Germinal center (tissue), 1 donor: Measurements from ENCODE around the gene DSTYK.
"Not testable (repeated sequence)": the region's sequence is repeated elsewhere in the genome, so short reads cannot be mapped to it uniquely, and the experiment has no call there.

Source experiments
- DNase-seq: peaks from one replicate; pipeline ENCODE4 v3.0.0; 2012; ENCODE audit warnings: mixed read lengths, low spot score

DSTYK gene

DNA sequence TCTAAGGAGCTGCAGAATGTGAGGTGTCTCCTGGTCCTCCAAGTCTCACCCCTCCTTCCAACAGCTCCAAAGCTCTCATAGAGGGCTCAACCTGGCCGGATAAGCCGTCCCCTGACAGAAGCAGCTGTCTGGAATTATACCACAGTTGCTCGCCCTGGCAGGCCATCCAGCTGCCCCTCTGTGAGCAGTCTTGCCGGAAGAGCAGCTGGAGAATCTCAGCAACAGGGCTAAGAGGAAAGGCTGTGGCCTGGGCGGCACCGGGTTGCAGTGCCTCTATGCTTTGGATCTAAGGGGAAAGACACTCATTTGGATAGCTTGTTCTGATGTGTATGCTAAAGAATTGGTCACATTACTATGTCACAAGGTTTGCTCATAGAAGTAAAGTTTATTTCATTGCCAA lies 28.6 kb upstream of the DSTYK start:
- no peak for DNase-seq

DNA sequence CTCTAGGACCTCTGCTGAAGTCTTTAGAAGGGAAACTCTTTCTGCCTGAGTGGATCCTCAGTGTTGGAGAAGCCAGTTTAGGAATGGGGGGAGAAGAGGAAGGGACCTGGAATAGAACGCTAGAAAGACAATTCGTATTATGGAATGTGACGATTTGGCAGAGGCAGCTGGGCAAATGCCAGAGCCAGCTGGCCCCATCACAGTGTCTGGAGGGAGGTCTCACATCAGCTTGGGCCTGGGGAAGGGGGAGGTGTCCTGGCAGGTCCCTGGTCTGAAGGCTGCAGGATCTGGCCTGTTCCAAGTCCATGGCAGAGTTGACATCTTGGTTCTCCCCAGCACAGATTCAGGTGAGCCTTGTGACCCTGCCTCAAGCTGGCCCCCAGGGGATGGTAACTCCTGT lies 27.6 kb upstream of the DSTYK start:
- DNase-seq: no peak

DNA sequence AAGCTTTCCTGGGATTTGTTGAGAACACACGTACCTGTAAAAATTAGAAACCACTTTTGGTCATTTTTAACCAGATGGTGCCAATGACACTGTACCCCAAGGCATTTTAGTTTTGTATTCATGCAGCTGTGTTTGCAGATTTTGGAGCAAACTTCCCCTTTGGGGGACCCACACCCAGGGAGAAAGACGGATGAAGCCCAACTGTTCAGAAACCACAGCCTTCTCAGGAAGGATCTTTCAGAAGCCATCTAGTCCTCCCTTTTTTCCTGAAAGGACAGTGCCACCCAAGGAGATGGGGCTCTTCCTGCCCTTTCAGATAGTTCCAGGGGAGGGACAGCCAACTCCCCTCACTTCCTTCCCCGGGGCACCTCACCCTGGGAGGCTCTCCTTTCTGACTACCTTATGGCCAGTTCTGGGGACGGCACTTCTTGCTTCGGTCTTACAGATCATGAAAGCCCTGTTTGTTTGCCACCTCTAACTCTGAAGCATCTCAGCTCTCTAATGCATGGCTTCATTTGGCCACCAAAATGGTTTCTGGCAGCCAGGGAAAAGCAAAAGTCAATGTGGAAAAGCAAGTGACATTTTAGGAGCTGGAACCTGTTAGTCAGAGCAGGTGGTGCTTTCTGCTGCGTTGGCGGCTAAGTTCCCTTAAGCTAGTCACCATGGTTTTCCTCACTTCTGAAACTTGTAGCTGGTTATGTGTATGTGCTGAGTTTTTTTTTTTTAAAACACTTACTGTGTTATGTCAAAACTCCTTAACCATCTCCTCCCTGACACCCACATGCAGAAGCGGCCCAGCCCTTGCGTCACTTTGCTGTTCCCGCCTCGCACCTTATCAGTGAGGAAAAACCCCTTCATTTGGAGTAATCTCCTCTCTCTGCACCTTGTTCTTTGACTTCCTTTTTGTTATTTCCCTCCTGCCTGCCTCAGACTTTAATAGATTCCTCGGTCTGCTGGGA lies 26.3 kb upstream of the DSTYK start:
- DNase-seq: no peak

DNA sequence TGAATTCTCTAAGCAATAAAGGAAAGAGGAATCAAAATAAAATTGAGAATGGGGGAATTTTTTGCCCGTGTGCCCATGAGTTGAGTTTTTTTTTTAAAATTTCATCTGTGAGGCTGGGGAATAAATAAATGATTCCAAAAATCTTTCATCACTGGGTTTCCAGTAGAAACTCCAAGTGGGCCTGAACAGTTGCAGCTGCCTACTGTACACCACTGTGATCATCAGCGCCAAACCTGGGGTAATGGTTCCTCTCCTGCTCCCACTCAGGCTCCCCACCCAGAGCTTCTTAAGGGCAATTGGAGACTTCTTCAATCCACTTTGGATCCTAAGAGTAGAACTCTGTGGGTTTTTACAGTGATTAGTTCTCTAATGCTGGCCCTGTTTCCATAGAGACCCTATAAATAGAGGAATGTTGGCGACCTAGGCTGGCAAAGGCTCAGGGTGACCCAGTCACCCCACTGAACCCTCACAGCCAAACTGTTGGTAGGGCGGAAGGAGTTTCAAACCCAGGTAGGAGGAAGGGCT lies 25.5 kb upstream of the DSTYK start:
- DNase-seq: no peak

DNA sequence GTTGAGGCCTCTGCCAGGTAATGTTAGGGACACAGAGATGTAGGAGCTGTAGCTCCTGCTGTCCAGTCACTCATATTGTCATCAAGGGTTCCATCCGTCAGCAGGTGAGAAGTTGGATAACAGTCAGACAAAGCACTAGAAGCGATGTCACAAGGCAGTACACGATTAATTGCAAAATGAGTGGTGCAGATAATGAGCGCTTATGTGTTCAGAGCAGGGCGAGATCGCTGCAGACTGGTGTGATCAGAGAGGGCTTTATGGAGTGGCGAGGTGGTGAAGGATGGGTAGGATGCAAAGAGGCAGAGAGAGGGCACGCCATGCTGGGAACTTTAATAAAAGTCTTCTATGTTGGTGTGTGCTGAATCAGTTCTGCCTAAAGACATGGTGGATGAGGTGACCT lies 25.0 kb upstream of the DSTYK start:
- DNase-seq: no peak

DNA sequence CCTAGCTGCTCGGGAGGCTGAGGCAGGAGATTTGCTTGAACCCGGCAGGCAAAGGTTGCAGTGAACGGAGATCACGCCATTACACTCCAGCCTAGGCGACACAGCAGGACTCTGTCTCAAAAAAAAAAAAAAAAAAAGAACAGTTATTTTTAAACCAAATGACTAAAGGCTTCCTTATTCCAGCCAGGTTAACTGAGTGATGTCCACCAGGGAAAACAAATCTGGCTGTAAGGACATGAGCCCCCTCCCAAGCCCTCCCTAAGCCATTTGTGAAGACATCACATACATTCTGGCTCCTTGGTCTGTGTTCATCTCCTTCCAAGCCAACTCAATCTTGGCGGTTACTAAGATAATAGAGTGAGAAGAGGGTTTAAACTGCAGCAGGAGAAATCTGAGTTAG lies 24.4 kb upstream of the DSTYK start:
- no peak for DNase-seq

DNA sequence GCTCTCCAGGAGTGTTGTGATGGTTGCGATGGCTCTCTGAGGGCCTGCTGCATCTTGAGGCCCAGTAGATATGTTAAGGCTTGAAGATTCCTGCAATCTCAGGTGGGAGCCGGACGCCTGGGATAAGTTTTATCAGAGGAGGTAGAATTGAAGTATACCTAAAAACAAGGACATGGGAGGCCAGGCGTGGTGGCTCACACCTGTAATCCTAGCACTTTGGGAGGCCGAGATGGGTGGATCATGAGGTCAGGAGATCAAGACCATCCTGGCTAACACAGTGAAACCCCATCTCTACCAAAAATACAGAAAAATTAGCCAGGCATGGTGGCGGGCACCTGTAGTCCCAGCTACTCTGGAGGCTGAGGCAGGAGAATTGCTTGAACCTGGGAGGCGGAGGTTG lies 22.5 kb upstream of the DSTYK start:
- not testable (repeated sequence) for DNase-seq

DNA sequence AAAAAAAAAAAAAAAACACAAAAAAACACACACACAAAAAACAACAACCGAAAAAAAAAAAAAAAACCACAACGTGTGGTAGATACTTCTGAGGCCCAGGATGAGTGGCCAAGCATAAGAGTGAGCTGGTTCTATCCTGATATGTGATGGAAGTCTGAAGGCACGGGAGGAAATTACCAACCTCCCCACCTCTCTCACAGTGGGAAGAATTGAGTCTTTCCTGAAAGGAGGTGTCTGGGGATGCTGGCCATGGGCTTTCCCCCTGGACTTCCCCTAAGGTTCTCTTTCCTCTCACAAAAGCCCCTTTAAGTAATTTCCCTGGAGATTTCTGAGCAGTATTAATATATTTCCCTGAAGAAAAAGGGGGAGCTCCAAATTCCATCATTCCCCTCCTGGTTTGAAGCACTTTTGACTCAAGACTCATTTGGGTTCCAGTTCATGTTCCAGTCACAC lies 21.5 kb upstream of the DSTYK start:
- DNase-seq: no peak

DNA sequence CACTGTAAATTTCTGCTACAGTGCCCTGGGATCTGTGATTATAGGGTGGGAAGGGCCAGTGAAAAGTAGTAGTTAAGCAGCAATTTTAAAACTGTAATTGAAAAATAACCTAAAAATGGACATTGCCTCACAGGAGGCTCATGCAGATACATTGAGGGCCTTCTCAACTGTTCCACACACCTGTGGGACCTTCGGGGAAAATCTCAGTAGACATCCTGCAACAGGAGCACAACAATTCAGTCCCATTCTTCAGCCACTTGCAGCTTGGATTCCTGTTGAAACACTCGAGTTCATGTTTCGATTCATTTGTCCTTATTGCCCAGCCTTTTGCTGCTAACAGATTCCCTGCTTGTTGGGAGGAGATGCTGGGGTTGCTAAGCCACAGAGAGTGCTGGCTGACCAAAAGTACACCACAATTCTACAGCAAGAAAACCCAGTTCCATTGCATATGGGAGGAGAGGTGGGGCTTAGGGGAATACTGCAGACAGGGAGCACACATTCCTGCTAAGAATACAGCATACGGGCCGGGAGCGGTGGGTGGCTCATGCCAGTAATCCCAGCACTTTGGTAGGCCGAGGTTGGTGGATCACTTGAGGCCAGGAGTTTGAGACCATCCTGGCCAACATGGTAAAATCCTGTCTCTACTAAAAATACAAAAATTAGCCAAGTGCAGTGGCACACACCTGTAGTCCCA lies 20.8 kb upstream of the DSTYK start:
- no peak for DNase-seq

DNA sequence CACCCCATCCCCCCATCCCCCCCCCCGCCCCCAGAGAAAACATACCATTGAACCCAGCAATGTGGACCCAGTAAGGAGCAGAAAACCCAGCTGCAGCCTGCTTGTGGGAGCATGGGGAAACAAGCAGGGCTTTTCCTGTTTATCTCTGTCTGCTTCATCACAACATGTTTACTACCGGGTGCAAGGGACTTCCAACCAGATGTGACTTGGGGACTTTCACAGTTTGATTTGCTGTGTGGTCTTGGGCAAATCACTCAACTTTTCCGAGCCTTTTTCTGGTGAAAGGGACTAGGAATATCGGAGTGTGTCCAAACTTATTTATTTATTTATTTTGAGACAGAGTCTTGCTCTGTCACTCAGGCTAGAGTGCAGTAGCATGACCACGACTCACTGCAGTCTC lies 19.5 kb upstream of the DSTYK start:
- DNase-seq: no peak

DNA sequence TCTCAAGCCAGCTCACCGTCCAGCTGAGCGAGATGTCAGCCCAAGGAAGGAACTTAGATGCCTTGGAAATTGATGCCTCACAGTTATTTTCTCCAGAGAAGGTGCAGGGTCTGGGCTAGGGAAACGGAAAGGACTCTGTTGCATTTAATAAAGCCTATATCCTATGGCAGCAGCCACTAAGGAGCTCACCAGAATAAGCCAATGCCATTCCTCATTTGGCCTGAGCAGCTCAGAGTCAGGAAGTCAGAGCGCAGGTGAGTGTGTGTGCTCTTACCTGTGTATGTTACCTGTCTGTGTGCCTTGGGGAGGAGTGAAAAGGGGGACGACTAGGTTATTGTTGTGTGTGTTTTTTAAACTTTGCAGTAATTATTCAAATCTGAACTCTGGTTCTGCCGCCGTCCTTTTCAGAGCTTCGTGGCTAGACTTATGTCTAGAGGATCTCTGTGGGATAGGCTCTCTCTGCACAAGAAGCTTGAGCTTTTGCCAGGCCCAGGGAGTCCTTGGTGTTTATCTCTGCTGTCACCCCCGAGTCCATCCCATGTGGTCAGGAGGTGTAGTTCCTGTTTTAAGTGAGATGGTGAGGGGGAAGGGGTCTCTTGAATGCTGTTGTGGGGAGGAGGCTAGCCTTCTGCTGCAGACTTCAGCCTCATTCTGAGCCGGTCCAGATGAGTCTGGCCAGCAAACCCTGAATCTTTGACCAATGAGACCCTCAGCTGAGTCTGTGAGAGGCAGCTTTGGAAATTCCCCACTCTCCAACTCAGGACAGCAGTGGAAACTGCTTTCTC lies 18.6 kb upstream of the DSTYK start:
- DNase-seq: no peak

DNA sequence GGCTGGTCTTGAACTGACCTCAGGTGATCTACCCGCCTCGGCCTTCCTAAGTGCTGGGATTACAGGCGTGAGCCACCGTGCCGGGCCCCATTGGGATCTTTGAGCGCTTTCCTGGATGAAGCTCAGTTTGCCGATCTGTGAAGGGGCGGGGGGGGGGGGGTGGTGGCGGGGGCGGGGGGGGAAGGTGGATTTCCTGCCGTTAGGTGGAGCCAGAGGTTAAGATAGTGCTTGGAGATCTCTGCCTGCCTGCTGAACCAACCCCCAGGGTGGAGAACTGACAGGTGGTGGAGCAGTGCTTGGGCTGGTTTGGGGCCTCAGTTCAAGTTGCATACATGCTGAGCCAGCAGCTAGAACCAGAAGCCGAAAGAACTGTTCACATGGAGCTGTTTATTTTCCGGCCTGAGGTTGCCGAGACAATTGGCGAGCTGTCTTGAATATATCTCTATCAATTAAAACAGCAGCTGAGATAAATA lies 17.9 kb upstream of the DSTYK start:
- DNase-seq: peak; percentile 91

DNA sequence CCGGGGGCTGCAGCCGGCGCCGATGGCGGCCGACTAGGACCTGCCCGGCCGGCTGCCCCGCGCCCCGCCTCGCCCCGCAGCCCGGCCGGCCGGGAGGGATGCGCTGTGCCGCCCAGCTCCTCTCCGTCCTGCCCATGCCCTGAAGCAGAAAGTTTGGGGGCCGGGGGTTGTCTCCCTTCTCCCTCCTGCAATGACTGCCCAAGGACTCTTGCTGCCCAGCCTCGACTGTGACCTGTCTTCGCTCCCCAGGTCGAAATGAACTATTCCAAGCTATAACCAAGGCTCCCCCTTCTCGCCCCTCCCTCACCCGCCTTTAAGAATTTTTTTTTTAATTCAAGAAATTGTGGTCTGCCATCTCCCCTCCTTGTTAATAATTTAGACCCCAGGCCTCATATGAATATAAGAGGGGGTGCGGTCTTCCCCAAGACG lies 16.6 kb upstream of the DSTYK start:
- no peak for DNase-seq

DNA sequence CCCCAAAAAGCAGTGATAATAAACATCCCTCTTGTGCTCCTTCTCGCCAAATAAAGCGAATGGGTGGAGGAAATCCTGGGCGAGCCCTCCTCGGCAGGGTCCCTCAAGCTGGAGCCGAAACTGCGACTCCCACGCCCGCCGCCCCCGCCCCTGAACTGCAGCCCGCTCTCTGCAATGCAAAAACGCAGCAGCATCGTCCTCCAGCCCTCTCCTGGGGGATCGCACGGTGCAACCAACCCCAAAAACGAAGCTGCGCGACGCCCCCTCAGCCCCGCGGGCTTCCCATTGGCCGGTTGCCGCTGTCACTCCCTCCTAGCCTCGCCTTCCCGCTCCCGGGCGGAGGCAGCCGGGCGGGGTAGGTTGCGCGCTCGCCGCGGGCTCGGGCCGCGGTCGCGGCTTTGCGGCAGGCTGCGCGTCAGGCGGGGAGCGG lies 16.1 kb upstream of the DSTYK start, which contains the start of gene TMCC2:
TMCC2 (plus strand) TSS at position 363 of the 430 bp plus-strand sequence. CDS start 619 bp downstream, outside the sequence.
- DNase-seq: peak; percentile 99

DNA sequence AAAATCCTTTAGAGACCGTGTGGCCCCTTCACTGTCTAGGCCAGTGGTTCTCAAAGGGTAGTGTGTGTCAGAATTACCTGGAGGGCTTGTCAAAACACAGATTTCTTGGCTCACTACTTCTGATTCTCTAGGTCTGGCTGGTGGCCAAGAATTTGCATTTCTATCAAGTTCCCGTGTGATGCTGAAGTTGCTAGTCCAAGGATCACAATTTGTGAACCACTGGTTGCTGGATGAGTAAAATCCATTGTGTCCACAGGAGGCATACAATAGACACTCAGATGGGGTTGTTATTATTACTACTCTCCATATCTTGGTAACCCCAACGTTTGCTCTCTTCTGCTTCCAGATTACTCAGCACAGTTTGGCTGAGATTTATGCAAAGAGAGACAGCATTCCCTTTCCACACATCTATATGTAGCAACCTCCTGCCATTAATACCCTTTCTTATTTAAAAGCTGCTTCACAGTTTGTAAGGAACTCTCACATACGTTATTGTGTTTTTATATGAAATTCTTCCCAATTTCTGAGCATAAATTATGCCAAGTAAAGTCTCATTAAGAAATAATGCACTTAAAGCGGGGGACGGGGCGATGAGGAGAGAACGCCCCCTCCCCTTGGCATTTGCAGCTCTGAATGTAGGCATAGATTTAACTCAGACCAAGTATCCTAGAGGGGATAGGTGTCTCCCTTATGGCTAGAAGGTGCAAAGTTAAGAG lies 15.5 kb upstream of the DSTYK start:
- DNase-seq: no peak

DNA sequence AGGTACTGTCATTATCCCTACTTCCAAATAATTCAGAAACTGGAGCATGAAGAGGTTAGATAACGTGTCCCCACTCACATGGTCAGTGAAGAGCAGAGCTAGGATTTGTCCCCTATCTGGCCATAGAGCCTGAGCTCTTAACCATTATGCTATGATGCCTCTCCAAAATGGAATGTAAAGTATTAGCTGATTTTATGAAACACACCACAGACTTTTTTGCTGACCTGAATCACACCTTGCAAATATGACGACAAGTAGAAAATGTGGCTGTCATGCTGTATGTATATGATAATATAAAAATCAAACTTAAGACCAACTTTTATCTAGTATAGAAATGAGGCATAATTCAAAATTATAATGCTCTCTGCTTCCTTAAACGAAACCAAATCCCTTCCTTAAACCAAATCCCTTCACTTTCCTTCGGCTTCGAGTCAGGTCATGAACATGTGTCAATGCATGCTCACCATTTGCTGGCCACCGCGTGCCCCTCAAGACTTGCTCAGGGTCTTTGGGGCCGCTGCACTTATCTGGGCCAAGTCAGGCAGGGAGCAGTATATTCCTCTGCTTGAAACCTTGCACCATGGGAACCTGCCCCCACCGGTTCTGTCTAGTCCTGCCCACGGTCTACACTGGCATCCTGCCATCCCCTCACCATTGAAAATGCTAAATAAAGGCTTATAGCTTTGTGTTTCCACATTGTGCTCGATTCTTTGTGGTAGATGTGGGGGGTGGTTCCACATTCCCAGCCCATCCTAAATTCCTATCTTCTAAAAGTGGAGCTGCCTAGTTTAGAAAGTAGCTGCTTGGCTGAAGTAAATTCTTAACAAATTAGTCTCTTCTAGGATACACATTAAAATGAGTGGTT lies 14.6 kb upstream of the DSTYK start:
- no peak for DNase-seq

DNA sequence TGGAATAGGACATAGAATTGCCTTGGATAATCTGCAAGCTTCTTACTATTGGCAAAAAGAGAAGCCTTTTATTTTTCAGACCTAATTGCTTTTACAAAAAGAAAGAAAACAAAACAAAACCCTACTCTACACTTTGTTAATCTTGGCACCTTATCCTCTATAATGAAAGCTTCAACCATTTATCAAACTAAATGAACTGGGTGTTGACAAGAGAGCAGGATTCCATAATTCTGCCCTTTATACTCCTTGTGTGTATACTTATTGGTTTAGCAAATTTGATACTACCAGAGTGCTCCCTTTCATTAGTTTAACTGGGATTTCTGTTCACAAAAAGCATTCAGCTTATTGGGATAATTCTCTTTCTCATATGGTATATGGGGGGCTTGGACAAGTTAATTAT lies 13.2 kb upstream of the DSTYK start:
- DNase-seq: no peak

DNA sequence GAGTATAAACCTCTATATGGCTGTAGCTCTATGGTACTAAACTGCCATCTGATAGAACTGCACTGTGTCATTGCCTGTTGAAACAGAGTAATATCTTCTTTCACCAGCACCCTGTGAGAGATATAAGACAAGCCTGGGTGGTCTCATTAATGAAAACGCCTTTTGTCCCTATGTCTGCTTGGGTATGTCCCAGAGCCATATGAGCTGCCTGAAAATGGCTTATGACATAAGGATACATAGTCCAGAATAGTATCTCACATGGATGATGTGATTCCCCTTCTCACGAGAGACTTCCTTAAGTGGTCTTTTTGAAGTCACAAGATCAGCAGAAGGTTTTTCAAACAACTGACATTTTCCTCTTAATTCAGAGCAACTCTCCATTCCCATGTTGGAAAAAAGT lies 8.9 kb upstream of the DSTYK start:
- no peak for DNase-seq

DNA sequence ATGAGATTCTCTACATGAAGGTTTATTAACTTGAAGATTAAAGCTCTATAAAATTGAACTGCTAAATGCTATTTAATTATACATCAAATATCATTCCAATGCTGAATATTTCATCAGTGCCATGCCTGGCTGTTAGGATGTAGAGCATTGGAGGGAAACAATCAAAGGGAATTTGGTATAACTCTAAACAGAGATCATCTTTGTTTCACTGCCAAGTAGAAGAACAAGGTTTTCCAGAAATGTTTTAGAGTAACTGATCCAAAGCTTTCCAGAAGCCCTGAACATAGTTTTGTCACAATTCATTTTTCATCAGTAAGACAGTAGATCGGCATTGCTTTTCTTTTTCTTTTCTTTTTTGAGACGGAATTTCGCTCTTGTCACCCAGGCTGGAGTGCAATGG lies 5.9 kb upstream of the DSTYK start:
- DNase-seq: no peak

DNA sequence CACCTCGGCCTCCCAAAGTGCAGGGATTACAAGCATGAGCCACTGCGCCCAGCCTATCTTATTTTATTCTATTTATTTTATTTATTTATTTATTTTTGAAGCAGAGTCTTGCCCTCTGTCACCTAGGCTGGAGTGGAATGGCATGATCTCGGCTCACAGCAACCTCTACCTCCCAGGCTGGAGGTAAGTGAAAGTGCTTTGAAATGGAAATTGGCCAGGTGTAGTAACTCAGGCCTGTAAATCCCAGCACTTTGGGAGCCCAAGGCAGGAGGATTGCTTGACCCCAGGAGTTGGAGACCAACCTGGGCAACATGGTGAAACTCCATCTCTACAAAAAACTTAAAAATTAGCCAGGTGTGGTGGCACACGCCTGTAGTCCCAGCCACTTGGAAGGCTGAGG lies 5.1 kb upstream of the DSTYK start:
- no peak for DNase-seq
